ENCODE measurements around the gene ZBTB49. TPM values are rescaled to one million over a fixed set of nuclear protein-coding genes. Genes with fewer than 3 reads are reported as not detected.

The ZBTB49 gene
- total RNA-seq, 1 donor from 2014 or later = 1.8 TPM

DNA sequence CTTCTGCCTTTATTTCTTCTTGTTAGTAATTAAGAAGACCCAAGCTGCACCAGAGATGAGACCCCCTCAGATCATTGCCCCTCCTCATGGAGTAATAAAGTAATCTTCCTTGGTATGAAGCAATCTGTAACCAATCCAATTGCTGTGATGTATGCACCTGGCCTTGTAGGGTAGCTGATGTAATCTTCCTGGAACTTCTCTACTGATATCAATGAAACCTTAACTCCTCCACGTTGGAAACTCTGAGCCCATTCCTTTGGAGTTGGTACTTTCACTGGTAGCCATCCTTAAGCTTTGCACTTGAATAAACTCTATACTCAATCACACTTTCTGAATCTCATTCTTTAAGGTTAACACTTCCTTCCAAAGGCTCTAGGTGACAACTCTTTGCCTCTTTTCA is 65.3 kb downstream of the ZBTB49 start:
- no peak for DNase-seq (ENCODE audit: low read depth in 2 of 2)

DNA sequence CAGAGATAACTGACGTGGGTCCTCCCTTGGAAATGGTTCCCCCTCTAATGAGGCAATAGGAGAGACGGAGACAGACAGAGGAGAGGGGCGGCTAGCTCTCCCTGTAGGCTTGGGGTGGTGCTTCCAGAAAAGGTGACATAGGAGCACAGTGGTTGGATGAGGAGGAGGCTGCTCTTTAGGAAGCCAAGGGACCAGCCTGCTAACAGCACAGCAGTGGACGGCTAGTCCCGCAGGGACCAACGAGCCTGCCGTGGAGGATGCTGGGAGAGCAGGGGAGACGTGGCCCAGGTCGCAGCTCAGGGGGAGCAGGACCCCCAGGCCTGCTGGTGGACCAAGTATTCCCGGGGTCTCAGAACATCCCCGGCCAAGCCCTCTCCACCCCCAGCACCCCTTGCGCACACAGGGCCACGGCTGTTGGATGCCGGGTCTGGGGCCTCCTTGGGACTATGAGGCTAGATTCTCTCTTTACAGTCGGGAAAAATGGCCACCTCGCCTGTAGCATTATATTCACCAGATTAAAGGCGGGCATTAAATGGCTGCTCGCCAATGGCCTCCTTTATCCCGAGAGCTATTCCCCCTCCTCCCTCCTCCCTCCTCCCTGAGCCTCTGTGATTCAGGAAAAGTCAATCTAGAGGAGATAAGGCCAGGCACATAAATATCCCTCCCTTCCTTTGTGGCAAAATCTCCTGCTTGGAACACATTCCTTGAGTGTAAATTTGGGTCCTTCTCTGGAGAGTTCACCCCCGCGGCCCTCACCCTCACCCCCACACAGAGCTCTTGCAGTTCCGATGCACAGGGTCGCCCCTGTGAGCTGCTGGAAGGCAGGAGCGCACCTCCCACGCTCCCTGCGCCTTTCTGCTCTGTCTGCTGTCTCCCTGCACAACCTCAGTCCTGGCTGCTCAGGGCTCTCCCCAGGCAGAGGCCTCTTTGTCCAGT is 66.3 kb downstream of the ZBTB49 start:
- no peak for DNase-seq (ENCODE audit: low read depth in 2 of 2)

DNA sequence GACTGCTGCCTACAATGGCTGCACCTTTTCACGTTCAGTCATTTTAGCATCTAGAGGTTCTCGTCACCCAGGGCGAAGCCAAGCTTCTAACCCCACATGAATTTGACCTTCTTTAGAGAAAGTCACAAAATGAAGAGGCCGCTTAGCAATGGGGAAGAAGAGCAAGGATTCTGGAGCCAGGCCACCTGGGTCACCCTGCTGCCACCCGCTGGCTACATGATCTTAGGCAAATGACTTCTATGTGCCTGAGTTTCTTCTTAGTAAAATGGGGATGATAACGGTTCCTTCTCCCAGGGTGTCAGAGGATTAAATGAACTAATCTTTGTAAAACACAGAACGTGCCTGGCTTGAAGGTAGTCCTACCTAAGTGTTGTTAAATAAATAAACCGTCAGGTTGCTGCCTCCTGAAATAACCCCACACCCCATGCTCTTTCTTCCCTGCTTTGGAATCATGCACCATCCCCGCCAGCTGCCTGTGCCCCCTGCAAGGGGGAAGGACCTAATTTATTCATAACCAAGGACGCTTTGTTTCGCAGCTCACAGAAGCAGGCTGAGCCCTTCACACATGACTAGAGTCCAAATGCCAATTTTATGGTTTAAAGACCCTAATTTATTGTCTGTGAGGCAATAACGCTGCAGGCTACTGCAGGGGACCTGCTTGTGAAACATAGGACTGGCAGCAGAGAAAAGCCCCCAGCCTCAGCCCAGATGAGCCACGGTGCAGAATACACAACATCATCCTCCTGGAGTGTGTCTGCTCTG is 68.2 kb downstream of the ZBTB49 start:
- DNase-seq (ENCODE audit: low read depth in 2 of 2) = no peak

DNA sequence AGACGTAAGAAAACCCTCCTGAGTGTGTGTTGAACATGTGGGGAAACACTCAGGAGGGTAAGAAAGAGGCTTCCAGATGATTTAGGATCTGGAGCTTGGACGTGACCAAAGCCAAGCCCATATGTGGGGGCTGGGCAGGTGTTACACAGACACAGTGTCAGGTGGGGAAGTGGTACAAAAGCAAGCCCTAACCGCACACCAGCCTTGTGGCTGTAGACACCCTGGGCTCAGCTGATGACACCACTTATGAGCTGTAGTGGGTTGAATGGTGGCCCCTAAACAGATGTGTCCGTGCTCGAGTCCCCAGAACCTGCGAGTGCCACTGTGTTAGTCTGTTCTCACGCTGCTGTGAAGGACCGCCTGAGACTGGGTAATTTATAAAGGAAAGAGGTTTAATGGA is 71.8 kb downstream of the ZBTB49 start:
- no peak for DNase-seq (ENCODE audit: low read depth in 2 of 2)

DNA sequence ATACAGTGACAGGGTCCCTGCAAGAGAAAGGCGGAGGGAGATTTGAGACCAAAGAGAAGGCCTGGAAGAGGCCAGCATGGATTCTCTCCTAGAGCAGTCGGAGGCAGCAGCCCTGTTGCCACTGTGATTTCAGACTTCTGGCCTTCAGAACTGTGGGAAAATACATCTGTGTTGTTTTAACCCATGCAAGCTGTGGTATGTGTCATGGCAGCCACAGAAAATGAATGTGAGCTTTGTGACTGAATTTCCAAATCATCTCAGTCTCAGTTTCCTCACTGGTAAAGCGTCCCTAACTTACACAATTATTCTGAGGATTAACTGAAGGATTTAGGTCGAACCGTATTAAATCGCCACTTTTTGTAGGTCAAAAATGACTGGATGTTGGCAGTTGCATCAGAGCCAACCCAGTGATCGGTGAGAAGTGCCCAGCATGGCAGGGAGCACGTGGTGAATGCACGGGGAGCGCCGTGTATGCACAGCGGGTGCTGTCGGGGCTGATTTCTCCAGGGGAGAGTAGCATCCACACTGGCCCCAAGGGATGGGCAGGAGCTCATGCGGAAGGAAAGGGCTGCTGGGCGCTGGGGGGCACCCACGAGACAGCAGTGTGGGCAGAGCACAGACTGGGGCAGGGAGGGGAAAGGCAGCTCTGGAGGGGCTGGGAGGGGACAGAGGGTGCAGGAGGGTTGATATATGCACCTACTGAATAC is 73.1 kb downstream of the ZBTB49 start:
- DNase-seq (ENCODE audit: low read depth in 2 of 2) = no peak

DNA sequence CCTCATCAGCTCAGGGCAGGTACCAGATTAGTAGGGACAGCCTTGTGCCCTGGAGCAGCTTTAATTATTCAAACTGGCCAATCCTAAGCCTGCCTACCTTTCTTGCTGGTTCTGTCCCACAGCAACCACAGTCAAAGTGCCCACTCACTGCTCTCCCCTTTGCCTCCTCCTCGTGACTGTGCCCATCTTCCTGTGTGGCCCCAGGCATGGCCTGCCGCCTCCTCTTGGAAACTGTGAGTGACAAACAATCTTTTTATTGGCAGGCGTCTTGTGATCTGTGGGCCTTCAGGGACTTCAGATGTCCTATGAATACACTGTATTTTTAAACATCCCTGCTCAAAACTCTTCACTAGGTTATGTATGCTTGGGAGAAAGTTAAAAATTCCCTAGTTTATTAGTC is 74.0 kb downstream of the ZBTB49 start:
- DNase-seq (ENCODE audit: low read depth in 2 of 2) = no peak

DNA sequence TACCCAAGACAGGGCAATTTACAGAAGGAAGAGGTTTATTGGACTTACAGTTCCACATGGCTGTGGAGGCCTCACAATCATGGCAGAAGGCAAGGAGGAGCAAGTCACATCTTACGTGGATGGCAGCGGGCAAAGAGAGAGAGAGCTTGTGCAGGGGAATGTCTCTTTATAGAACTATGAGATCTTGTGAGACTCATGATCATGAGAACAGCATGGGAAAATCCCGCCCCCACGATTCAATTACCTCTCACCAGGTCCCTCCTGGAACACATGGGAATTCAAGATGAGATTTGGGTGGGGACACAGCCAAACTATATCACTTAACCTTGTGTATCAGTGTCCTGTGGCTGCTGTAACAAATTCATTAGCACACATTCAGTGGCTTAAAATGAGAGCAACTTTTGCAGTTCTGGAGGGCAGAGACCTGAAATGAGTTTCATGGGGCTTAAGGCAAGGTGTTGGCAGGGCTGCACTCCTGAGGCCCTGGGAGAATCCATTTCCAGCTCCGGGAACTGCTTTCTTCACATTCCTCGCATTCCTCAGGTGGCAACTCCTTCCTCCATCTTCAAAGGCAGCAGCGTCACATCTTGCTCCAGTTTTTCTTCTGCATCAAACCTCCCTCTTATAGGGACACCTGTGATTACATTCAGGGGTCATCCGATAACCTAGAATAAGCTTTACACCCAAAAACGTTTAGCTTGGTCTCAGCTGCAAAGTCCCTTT is 74.6 kb downstream of the ZBTB49 start:
- no peak for DNase-seq (ENCODE audit: low read depth in 2 of 2)

DNA sequence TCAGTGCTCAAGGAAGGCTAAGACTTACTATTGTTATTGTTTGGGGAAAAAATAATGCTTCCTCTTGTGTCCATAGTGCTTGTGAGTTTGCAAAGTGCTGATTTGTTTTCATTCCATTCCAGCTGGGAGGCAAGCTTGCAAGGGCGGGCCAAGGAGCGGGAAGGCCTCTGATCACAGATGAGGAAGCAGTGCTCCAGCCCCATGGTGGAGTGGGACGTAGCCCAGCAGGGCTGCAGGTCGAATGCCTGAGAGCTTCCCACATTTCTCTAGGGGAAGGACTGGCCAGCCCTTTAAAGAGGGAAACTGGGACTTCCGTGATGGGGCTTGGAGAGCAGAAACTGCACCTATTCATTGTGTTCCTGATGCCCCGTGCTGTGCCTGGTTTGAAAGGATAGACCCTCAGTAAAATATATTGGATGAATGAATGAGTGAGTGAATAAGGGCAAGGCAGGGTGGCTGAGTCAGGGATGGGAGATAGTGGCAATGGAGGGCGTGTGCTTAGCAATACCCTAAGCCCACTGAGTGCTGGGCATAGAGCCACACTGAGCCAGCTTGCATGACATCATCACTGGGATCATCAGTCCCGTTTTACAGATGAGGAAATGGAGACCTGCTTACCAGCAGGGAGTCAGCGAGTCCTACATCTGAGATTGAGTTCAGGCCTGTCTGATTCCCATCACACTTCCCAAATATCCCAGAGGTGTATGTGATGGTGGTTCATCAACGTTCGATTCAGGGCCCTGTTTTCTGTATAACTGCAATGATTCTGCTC is 78.9 kb downstream of the ZBTB49 start:
- no peak for DNase-seq (ENCODE audit: low read depth in 2 of 2)

Other genes starting within 250 kb of the ZBTB49 start
- not detected in 2 replicates for gene OTOP1, start 63.3 kb upstream of the ZBTB49 start, total RNA-seq
- 15.0 and 16.4 TPM in 2 replicates for gene TMEM128, start 42.0 kb upstream of the ZBTB49 start, total RNA-seq
- 8.1 and 9.1 TPM in 2 replicates for gene LYAR, start 97 bp upstream of the ZBTB49 start, total RNA-seq
- gene NSG1, start 96.9 kb downstream of the ZBTB49 start, total RNA-seq = 0.13 and 0.39 TPM in 2 replicates